Measurements from ENCODE around the gene SPATA1.
A peak's percentile ranks its signal among the peaks of the same experiment; 100 is the strongest.

The SPATA1 gene

GRCh38 chr1:84479998-84480397 is 26.2 kb upstream of the SPATA1 start:
- Histone ChIP-seq H3K4me3 (replicated peaks; ENCODE audit: low read depth, low read length) (peak overlapping the region; percentile 84), H3K27me3 (replicated peaks; ENCODE audit: control insufficient read depth, insufficient read depth, low read length) (no peaks in the 10 kb centered on the region), H3K36me3 (ENCODE audit: control insufficient read depth, insufficient read depth, low read length) (no peaks in the 10 kb centered on the region; the same call in 1 of the 2 replicates)
- DNase-seq (ENCODE audit: extremely low read depth, insufficient read length): no peak
- no peak for TF ChIP-seq CTCF (IDR thresholded peaks at IDR 0.05; ENCODE audit: insufficient read depth, low read length, poor library complexity, severe bottlenecking)

GRCh38 chr1:84480650-84481049 is 25.5 kb upstream of the SPATA1 start:
- no peak for DNase-seq (ENCODE audit: extremely low read depth, insufficient read length)

GRCh38 chr1:84481317-84481716 is 24.9 kb upstream of the SPATA1 start:
- TF ChIP-seq CTCF (IDR thresholded peaks at IDR 0.05; ENCODE audit: insufficient read depth, low read length, poor library complexity, severe bottlenecking): no peak
- H3K36me3 ChIP-seq (ENCODE audit: control insufficient read depth, insufficient read depth, low read length): no peaks in the 10 kb centered on the region; the same call in none of the 2 replicates
- DNase-seq (ENCODE audit: extremely low read depth, insufficient read length): no peak
- H3K4me3 ChIP-seq (replicated peaks; ENCODE audit: low read depth, low read length): no peak overlapping the region
- no peaks in the 10 kb centered on the region for H3K27me3 ChIP-seq (replicated peaks; ENCODE audit: control insufficient read depth, insufficient read depth, low read length)

More at GRCh38 chr1:84480650-84481049, 25.5 kb upstream of the SPATA1 start:
- TF ChIP-seq CTCF (IDR thresholded peaks at IDR 0.05; ENCODE audit: insufficient read depth, low read length, poor library complexity, severe bottlenecking): no peak
- Histone ChIP-seq H3K27me3 (replicated peaks; ENCODE audit: control insufficient read depth, insufficient read depth, low read length) (no peaks in the 10 kb centered on the region), H3K36me3 (ENCODE audit: control insufficient read depth, insufficient read depth, low read length) (no peaks in the 10 kb centered on the region; the same call in 1 of the 2 replicates), H3K4me3 (replicated peaks; ENCODE audit: low read depth, low read length) (peak overlapping the region; percentile 84)

GRCh38 chr1:84488107-84488506 is 18.1 kb upstream of the SPATA1 start:
- Histone ChIP-seq H3K27me3 (replicated peaks; ENCODE audit: control insufficient read depth, insufficient read depth, low read length) (no peaks in the 10 kb centered on the region), H3K36me3 (ENCODE audit: control insufficient read depth, insufficient read depth, low read length) (peaks cover 3% of the 10 kb centered on the region), H3K4me3 (replicated peaks; ENCODE audit: low read depth, low read length) (no peak overlapping the region)
- TF ChIP-seq CTCF (IDR thresholded peaks at IDR 0.05; ENCODE audit: insufficient read depth, low read length, poor library complexity, severe bottlenecking): no peak
- no peak for DNase-seq (ENCODE audit: extremely low read depth, insufficient read length)

- Histone ChIP-seq H3K4me3 (replicated peaks; ENCODE audit: low read depth, low read length) (no peak overlapping the region), H3K27me3 (replicated peaks; ENCODE audit: control insufficient read depth, insufficient read depth, low read length) (no peaks in the 10 kb centered on the region), H3K36me3 (ENCODE audit: control insufficient read depth, insufficient read depth, low read length) (peaks cover 3% of the 10 kb centered on the region)
- DNase-seq (ENCODE audit: extremely low read depth, insufficient read length): no peak
- no peak for TF ChIP-seq CTCF (IDR thresholded peaks at IDR 0.05; ENCODE audit: insufficient read depth, low read length, poor library complexity, severe bottlenecking)
Observed at GRCh38 chr1:84489766-84490165, 16.4 kb upstream of the SPATA1 start.

GRCh38 chr1:84492726-84493125 is 13.5 kb upstream of the SPATA1 start:
- H3K27me3 ChIP-seq (replicated peaks; ENCODE audit: control insufficient read depth, insufficient read depth, low read length): no peaks in the 10 kb centered on the region
- no peak for DNase-seq (ENCODE audit: extremely low read depth, insufficient read length)
- H3K4me3 ChIP-seq (replicated peaks; ENCODE audit: low read depth, low read length): no peak overlapping the region
- TF ChIP-seq CTCF (IDR thresholded peaks at IDR 0.05; ENCODE audit: insufficient read depth, low read length, poor library complexity, severe bottlenecking): no peak
- peaks cover 3% of the 10 kb centered on the region for H3K36me3 ChIP-seq (ENCODE audit: control insufficient read depth, insufficient read depth, low read length)
